ENCODE results near the gene MACIR.
A peak's percentile ranks its signal among the peaks of the same experiment; 100 is the strongest.

MACIR gene

DNA sequence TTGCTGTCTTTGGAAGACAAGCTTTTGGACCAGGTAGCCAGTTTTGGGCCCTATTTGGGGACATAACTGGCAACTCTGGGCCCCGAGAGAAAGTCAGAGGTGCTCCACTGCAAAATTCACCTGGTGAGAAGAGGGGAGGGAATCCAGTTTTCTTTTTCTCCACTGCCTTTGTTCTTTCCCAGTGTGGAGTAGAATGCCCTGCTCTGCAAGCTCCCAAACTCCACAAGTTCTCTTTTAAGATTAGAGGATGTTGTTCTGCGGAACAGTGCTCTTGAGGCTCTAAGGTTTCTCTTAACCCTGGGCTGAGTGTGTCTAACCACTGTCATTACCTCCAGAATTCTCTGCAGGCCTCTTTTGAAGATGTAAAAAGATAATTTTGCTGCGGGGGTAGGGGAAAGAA lies 25.3 kb downstream of the MACIR start:
- FAIRE-seq = no peak

DNA sequence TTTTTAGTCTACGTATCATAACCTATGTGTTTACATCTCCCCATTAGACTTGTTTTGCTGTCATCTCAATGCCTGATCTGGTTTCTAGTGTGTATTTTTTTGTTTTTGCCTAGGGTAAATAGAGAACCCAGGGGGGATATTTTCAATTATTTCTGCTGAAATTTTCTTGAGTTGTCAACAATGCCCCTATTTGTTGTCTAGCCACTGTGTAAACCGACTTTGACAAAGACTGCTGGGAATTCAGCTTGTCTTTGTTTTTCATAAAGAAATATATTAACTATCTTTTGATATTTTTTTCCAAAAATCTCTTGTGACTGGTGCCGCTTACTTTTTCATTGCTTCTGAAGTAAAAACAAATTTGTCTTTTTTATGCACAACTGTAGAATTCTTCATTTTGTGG lies 28.1 kb downstream of the MACIR start:
- DNase-seq (ENCODE audit: extremely low spot score, insufficient read length, low read depth) = no peak
- FAIRE-seq = no peak

More for the DNA sequence above, 25.3 kb downstream of the MACIR start:
- DNase-seq (ENCODE audit: extremely low spot score, insufficient read length, low read depth) = no peak

DNA sequence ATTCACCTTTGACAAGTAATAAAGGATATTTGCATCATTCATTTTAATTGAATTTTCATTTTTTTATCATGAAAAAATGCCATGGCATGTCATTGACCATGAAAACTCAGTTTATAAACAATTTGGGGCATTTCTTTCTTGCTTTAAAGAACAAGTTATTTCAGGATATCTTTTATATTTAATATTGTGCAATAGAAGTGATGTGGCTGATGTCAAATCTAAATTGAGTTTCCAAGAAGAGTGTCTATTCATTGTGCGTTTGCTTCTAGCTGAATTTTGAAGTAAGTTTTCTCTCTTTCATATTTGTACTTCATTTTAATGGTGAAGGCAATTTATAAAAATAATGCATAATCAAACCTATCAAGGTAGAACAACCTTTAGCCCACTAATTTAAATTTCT lies 30.5 kb downstream of the MACIR start:
- no peak for DNase-seq (ENCODE audit: extremely low spot score, insufficient read length, low read depth)
- no peak for FAIRE-seq

DNA sequence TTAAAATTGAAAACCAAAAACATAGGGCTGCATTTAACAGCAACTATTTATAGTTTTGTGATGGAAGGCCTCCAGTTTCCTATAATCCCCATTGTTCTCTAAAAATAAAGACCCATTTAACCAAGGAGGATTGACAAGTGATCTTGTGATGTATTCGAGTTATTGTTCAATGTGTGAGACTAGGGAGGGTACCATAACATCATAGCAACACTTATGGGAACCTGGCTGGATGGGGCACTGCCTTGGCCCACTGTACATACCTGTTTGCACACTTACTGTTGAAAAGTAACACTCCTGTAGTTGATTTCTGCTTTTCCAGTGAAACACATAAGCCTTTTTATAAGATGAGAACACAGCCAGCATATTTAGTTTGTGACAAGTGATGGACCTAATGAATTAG lies 32.3 kb downstream of the MACIR start:
- FAIRE-seq = no peak
- DNase-seq (ENCODE audit: extremely low spot score, insufficient read length, low read depth) = no peak

DNA sequence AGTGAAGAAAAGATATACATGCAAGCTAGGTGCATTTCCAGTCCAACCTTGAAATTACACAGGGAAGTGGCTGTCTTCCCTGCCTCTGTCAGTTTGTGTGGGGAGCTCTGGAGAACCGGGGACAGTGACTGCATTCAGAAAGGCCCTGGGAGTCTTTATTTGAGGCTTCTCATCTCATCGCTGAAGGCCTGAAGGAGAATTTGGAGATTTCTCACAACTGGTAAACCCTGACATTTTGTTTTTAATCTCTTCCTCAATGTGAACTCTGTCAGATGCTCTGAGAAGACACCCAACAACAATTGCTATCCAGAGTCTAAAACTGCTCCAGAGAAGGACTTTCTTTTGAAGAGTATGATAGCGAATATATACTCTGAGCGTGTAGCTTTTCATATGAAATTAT lies 33.0 kb downstream of the MACIR start:
- DNase-seq (ENCODE audit: extremely low spot score, insufficient read length, low read depth) (no peak), FAIRE-seq (no peak)

DNA sequence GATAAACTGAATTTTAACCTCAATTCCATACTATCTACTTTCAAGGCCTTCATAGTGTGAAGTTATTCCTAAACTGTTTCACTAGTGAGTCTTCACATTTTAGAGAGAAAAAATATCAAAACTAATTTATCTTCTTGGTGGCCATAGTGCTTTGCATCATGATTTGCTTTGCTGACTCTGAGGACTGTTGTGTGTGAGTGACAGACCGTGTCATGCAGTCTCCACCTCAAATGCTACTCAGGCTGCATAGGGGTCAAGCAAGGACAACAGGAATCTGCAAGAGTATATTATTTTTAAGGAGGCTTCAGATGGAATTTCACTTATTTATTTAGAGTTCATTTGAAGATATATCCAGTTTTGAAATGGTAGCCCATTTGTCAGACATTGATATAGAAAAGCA lies 34.5 kb downstream of the MACIR start:
- FAIRE-seq (no peak), DNase-seq (ENCODE audit: extremely low spot score, insufficient read length, low read depth) (no peak)

DNA sequence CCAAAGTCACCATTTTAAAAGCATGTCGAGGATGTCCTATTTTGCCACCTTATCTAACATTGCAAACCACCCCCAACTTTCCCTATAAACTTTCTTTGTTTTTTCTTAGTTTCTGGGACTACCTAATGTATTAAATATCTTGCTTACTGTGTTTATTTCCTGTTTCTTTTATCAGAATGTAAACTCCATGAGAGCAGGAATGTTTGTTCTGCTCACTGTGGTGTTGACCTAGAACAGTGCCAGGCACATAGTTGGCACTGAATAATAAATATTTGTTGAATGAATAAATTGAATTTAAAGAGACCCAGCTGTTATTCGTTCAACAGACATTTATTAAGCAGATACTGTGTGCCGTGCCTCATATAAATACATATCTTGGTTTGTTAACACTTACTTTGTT lies 35.2 kb downstream of the MACIR start:
- FAIRE-seq = no peak

DNA sequence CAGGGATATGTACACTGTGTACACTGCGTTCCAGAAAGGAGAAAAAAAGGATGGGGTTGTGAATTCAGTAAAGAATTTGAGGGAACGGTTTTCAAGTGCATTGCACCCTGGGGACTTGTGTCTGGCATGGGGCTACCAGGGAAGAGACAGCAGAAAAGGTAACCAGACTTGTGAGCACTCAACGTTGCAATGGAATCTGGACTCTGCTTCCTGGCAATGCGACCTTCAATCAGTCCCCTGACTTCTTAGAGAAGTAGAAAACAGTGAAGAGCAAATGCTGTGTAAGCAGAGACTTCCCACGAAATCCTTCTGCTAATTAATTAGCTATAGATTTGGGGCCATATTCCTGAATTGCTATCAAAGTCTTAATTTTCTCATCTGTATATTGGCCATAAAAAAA lies 36.3 kb downstream of the MACIR start:
- no peak for DNase-seq (ENCODE audit: extremely low spot score, insufficient read length, low read depth)
- FAIRE-seq = no peak

More for the DNA sequence above, 35.2 kb downstream of the MACIR start:
- no peak for DNase-seq (ENCODE audit: extremely low spot score, insufficient read length, low read depth)

DNA sequence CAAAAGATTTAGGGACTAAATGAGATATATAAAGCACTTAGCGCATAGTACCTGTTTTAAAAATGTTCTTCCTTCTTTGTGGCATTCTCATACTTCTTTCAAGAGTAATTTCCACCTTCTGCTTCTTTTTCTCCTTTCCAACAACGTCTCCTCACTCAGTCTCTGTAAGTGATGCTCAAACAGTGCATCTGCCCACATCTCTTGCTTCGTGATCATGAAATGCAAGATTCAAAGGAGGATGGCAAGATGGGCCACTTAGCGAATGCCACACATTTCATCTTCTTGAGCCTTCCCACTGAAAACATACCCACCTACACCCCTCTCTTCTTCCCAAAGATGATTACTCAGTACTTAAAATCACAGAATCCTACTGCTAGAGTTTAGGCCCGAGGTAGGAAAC lies 36.9 kb downstream of the MACIR start:
- FAIRE-seq = no peak
- no peak for DNase-seq (ENCODE audit: extremely low spot score, insufficient read length, low read depth)

DNA sequence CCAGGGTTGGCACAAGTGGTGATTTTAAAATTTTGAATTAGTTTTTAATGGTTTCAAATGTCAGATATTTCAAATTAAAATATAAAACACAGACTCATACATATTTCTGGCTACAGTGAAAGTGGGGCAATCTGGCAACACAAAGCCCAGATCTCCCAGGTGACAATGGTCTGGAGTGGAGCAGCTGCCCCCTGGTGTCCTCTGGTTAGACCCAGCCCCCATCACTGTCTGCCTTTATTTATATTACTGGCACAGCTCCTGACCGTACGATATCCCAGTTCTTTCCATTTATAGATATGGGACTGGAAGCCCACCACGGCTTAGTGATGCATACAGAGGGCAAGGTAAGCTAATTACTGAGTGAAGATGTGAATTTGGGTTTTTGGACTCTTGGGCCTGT lies 37.3 kb downstream of the MACIR start:
- no peak for DNase-seq (ENCODE audit: extremely low spot score, insufficient read length, low read depth)
- FAIRE-seq = no peak

DNA sequence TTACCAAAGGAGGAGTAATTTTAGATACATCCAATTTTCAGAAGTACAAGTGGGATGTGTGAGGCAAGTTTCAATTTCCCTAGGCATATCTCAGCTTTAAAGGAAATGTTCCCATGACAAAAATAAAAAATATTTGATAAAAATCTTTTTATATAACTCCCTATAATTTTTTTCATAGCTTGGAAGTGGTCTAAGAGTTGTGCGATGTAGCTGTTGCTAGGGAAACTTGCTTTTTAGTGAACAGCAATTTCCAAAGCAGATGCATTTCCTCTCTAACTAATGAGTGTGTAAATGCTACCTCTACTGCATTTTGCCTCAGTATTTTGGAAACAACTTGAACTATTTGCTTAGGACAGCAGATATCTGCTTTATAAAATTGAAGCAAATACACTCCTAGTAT lies 39.6 kb downstream of the MACIR start:
- no peak for DNase-seq (ENCODE audit: extremely low spot score, insufficient read length, low read depth)
- FAIRE-seq = no peak

DNA sequence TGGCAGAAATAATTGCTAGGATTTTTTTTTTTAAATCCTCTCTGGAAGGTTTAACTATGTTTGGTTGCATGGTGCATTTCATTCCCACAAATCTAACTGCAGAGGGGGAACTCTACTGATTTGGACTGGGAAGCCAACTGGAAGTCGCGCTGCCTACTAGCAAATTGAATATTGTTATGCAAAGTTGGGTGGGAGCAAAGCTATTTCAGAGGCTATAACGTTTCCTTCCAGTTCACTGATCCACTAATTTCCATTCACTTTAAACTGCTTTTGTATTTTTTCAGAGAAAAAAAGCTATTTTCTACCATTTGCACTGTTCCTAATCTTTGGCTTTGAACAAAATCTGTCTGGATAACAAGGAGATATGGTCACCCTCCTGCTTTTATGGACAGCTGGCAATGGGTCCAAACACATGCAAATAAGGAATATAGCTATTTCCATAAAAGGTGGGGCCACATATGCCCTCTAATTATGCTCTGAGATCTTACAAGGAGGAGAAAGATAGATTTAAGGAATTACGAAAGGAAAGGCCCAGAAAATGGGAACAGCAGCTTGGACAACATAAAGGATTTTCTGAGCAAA lies 40.1 kb downstream of the MACIR start:
- peak; percentile 12 for FAIRE-seq

DNA sequence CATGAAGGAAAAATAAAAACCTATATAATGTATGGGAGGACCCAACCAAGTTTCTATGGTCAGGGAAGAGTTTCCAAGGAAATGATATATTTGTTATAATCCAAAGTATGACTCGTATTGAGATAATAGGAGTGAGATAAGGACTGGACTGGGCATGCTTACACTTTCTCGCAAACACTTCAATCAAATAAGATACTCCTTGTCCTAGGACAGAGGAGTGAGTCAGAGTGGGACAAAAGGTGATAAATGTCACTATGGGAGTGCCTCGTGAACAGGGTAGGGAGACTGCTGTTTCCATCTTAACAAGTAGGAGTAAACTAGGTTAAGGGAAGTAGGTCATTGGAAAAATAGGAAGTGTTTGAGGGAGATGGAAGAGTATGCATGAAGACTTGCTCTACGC lies 47.2 kb downstream of the MACIR start:
- DNase-seq (ENCODE audit: extremely low spot score, insufficient read length, low read depth) (no peak), FAIRE-seq (no peak)

More for the DNA sequence above, 40.1 kb downstream of the MACIR start:
- no peak for DNase-seq (ENCODE audit: extremely low spot score, insufficient read length, low read depth)

DNA sequence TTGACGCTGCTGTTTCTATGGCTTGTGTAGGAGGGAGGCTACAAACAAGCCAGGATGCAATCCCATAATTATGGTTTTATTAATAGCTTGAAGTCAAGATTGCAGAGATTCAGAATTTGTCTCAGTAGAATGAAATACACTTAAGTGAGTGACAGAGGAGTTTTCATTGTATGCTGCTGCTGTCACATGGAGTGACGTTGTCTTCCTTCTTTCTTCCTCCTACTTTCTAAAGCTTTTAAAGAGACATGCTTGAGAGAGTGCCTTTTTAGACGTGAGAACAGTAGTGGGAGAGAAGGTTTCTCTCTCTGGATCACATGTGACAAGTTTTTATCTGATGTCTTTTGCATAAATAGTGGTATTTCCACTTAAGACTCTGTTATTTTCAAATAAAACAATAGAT lies 48.9 kb downstream of the MACIR start:
- DNase-seq (ENCODE audit: extremely low spot score, insufficient read length, low read depth) (no peak), FAIRE-seq (no peak)

DNA sequence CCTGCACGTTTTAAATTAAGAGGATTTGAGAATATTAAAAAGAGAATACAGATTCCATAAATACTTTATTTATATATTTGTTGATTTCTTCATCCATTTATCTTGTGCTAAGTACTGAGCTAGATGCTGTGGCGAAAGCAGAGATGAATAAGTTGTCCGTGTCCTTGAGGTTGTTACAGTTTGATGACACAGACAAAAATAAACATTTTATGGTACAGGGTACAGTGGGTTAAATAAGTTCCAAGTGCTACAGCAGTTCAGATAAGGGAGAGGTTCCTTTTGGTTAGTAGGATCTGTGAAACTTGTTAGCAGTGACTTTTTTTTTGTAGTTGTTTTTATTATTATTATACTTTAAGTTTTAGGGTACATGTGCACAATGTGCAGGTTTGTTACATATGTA lies 50.2 kb downstream of the MACIR start:
- FAIRE-seq = no peak

DNA sequence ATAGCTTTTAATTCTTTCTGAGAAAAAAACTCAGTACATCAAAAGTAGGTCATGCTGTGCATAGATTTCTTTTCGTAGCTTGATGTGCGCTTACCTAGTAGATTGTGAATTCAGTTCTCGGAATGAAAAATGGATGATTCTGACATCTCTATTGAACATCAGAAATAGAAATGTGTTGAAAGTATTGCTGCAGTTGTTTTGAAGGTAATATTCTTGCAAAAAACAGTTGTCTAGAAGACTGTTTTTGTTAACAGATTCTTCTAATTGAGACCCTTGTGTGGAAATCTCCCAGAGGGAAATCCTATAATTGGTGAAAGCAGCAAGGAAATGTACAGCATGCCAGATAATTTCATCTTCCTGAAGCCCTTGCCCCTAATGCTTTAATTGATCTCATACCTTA lies 54.5 kb downstream of the MACIR start:
- FAIRE-seq (no peak), DNase-seq (ENCODE audit: extremely low spot score, insufficient read length, low read depth) (no peak)

More for the DNA sequence above, 50.2 kb downstream of the MACIR start:
- no peak for DNase-seq (ENCODE audit: extremely low spot score, insufficient read length, low read depth)

DNA sequence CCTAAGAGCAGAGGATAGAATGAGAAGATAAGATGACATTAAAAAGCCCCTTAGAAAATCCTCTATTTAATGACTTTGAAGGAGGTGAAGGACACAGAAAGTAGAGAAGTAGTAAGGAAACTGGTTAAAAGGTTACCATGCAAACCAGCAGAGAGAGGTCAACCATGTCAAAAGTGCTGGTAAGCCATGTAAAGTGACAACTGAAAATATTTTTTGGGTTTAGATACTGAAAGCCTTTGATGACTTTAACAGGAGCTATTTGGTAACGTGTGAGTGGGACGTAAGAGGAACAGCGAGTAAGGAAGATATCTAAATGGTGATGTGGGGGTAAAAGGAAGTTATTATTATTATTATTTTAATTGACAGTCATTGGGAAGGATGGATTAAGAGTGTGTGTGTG lies 56.9 kb downstream of the MACIR start:
- DNase-seq (ENCODE audit: extremely low spot score, insufficient read length, low read depth) = no peak
- no peak for FAIRE-seq

DNA sequence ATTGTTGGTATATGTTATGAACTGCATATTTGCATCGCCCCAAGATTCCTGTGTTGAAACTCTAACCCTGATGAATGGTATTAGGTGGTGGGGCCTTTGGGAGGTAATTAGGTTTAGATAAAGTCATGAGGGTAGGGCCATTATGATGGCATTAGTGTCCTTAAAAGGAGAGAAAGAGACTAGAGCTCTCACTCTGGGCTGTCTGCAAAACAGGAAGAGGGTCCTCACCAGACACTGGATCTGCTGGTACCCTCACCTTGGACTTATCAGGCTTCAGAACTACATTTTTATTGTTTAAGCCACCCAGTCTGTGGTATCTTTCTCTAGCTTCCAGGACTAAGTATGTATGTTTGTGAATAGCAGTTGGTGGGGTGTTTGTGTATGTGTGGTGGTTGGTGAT lies 68.9 kb downstream of the MACIR start:
- no peak for FAIRE-seq

DNA sequence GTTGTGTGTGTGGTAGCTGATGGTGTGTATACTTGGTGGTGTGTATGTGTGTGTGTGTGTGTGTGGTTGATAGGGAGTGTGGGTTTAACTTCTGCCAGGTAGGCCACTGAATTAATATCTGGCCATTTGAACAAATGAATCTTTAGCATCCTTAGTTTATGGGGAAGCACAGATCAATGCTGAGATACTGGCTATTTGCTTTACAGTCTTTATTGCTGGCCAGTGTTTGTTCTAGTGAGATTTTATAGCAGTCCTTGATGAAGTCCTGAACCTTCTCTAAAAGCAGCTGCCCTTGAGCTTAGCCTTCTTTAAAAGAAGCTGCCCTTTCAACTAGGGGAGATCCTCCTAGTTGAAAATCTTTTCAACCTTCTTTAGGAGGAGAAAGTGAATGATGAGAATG lies 69.3 kb downstream of the MACIR start:
- DNase-seq (ENCODE audit: extremely low spot score, insufficient read length, low read depth) (no peak), FAIRE-seq (no peak)

More for the DNA sequence above, 68.9 kb downstream of the MACIR start:
- no peak for DNase-seq (ENCODE audit: extremely low spot score, insufficient read length, low read depth)
